T-cell (primary cell): ENCODE data around the gene RTN4. TPM values are rescaled to one million over a fixed set of nuclear protein-coding genes. Genes with fewer than 3 reads are reported as not detected.

Experiments used
- ATAC-seq, 4 experiments: fragments of 200-7000 bp in 3 of 4; fragments of 150-1000 bp in 1 of 4; cut with Tn5 transposase; replicated peaks in 1 of 4; 1 replicate in 3 of 4; 2 replicates in 1 of 4; pipeline ENCODE4 v1.10.0; 2021; ENCODE audit warnings: moderate library complexity in 3 of 4, mild to moderate bottlenecking in 2 of 4, moderate number of reproducible peaks in 1 of 4
- CTCF ChIA-PET, 2 donors: fragments of 300-600 bp; sonication (Branson Sonifier 250); formaldehyde crosslinking; loops; one replicate each; lab custom pipeline; 2022; ENCODE audit warnings: antibody characterized with exemption in 2 of 2; lab: Charles Lee
- POLR2A ChIA-PET, 2 donors: fragments of 300-600 bp; sonication (Branson Sonifier 250); formaldehyde crosslinking; loops; one replicate each; lab custom pipeline; 2022; ENCODE audit warnings: antibody characterized with exemption in 2 of 2; lab: Charles Lee
- DNase-seq, 35 experiments: peaks; one replicate each; pipeline versions ENCODE4 v3.0.0 to v3.0.0-alpha.2; 2013 to 2023
- H3K27ac ChIP-seq: one replicate; pipeline ENCODE4 v1.5.1; 2013; ENCODE audit warnings: low read length
- H3K27me3 ChIP-seq, 2 experiments: replicated peaks in 1 of 2; 1 replicate in 1 of 2; 2 replicates in 1 of 2; pipeline versions ENCODE4 v1.6.1 to v1.7.0; 2013; ENCODE audit warnings: low read length in 1 of 2, mixed read lengths in 1 of 2; ENCODE audit not compliant: control insufficient read depth in 2 of 2, insufficient read depth in 2 of 2; ENCODE audit errors: extremely low read depth in 1 of 2
- H3K36me3 ChIP-seq, 2 donors: 1 replicate in 1 of 2; 2 replicates in 1 of 2; pipeline versions ENCODE4 v1.6.1 to v1.7.0; 2013; ENCODE audit warnings: low read length in 1 of 2; ENCODE audit not compliant: control insufficient read depth in 2 of 2, insufficient read depth in 1 of 2; ENCODE audit errors: extremely low read depth in 1 of 2
- H3K4me1 ChIP-seq, 2 experiments: 1 replicate in 1 of 2; 2 replicates in 1 of 2; pipeline versions ENCODE4 v1.6.1 to v1.7.0; 2013; ENCODE audit warnings: low read length in 2 of 2, mixed read lengths in 1 of 2; ENCODE audit not compliant: insufficient read depth in 2 of 2, control insufficient read depth in 1 of 2; ENCODE audit errors: extremely low read depth in 1 of 2
- H3K4me3 ChIP-seq, 2 donors: 1 replicate in 1 of 2; 2 replicates in 1 of 2; pipeline versions ENCODE4 v1.5.1 to v1.7.0; 2013; ENCODE audit warnings: mild to moderate bottlenecking in 2 of 2, low read length in 1 of 2, moderate library complexity in 1 of 2; ENCODE audit not compliant: control insufficient read depth in 1 of 2; ENCODE audit errors: extremely low read depth in 1 of 2
- H3K9me3 ChIP-seq: 2 replicates; pipeline ENCODE4 v1.7.0; 2013
- H3K27ac Mint-ChIP-seq, 2 donors: one replicate each; pipeline ENCODE4 v1.8.0; 2020 to 2021; ENCODE audit warnings: mild to moderate bottlenecking in 2 of 2, mixed read lengths in 2 of 2
- H3K27me3 Mint-ChIP-seq, 2 donors: one replicate each; pipeline ENCODE4 v1.8.0; 2021 to 2022; ENCODE audit warnings: mixed read lengths in 2 of 2
- H3K36me3 Mint-ChIP-seq: one replicate; pipeline ENCODE4 v1.8.0; 2021; ENCODE audit warnings: mixed read lengths
- H3K4me1 Mint-ChIP-seq, 3 donors: one replicate each; pipeline ENCODE4 v1.8.0; 2020 to 2022; ENCODE audit warnings: mixed read lengths in 3 of 3, mild to moderate bottlenecking in 1 of 3
- H3K4me3 Mint-ChIP-seq, 3 donors: one replicate each; pipeline ENCODE4 v1.8.0; 2020 to 2022; ENCODE audit warnings: mild to moderate bottlenecking in 3 of 3, mixed read lengths in 3 of 3, moderate library complexity in 3 of 3
- H3K9me3 Mint-ChIP-seq, 3 donors: one replicate each; pipeline ENCODE4 v1.8.0; 2020 to 2022; ENCODE audit warnings: mixed read lengths in 3 of 3
- WGBS: methylation state at CpG from one replicate; pipeline ENCODE4 v1.1.5; 2013; ENCODE audit warnings: missing lambda C conversion rate; ENCODE audit not compliant: insufficient coverage; 5-methylcytosine and 5-hydroxymethylcytosine counted together
- total RNA-seq, 35 experiments: library from RNA in 6 of 35; stranded (reverse) in 6 of 35; fragments of 120-200 nt in 1 of 35; gene quantifications; one replicate each; pipeline versions ENCODE4 v1.2.1 to v1.2.4 and lab custom pipeline; 2013 to 2026

Gene RTN4
- total RNA-seq, 5 donors from 2014 or later (not counting 1 experiment from before 2014, with no cell fraction given) = 66.3 to 77.1 (median 75.4) TPM

DNA sequence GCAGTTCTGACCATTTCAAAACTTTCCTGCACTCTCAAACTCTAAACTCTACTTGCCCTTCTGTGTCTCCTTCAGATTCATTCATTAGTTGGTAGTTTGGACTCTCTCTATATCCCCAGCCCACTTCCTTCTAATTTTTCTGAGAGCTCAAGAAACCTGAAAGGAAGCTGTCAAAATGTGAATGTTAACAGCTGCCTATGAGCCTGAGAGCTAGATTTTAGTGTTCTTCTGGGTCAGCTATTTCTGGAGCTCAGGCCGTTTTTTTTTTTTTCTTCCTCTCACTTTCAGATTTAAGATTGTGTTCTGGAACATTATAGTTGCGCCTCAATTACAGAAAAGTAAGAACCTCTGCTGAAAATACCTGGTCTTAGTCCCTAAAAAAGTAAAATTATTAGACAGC lies 73.1 kb downstream of the RTN4 start:
- peaks cover 41 to 43% (median 41%) of the 10 kb centered on the region in 3 donors for H3K4me1 Mint-ChIP-seq
- H3K9me3 Mint-ChIP-seq = no peaks in the 10 kb centered on the region
- H3K9me3 ChIP-seq = no peaks in the 10 kb centered on the region
- POLR2A ChIA-PET = interaction anchor here (0.6 to 0.7 kb wide), 3 partner anchors 24 to 595 kb away, joined by 3 to 5 read pairs (median 3); no protein-coding TSS in a partner anchor
- H3K27ac Mint-ChIP-seq = peak overlapping the region in 1 of 2 donors; percentile 15
- CTCF ChIA-PET = no interaction called here
- H3K27ac ChIP-seq = no peak overlapping the region
- H3K4me3 ChIP-seq = no peak overlapping the region
- H3K4me1 ChIP-seq = no peaks in the 10 kb centered on the region
- ATAC-seq = no peak
- peaks cover 0 to 29% of the 10 kb centered on the region in 2 donors for H3K36me3 ChIP-seq
- no peak for DNase-seq
- no peak overlapping the region for H3K4me3 Mint-ChIP-seq
- no CpG with 5 or more reads among the region's 2 CpGs for WGBS
- H3K36me3 Mint-ChIP-seq = peaks cover 39% of the 10 kb centered on the region
- no peaks in the 10 kb centered on the region for H3K27me3 ChIP-seq
- no peaks in the 10 kb centered on the region for H3K27me3 Mint-ChIP-seq

DNA sequence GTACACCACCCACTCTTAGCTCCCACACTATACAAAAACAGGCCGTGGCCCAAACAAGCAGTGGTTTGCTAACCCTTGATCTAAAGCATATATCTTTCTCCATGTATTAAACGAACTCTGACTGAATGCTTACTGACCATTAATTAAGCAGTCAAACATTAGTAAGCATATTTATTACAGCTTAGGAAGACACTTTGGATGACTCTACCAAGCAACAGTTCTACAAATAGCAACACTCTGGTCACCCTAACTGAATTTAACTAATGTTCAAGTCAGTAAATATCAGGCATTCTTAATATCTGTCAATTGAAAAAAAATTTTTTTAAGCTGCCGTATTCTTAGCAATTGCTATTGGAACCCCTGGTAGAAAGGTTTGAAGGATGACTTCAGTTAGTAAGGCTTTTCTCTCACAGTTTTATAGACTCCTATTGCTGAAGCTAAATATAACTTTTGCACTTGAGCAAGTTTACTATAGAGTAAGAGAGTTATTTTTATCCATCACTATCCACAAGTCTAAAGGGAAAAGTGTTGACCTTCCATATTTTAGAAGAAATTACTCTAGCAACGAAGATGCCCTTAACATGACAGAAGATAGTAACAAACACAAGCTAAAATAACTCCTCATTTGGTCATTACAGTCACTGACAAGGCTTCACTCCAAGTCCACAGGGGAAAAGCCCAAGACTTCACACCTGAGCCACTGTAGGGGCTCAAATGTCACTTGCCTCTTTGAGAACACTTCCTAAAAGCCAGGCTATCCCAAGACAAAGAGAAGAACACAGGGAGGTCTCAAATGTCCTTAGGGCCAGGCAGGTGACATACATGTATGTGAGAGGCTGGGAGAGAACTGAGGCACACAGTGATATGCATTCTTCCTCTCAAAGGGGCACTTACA lies 74.4 kb downstream of the RTN4 start:
- H3K27me3 ChIP-seq = no peaks in the 10 kb centered on the region
- WGBS = 100% methylated on average over 2 of the region's 4 CpGs
- Mint-ChIP-seq H3K27ac (peak overlapping the region; percentile 55 to 74), H3K4me3 (no peak overlapping the region), H3K9me3 (no peaks in the 10 kb centered on the region), H3K4me1 (peaks cover 37 to 42% (median 38%) of the 10 kb centered on the region in 3 donors), H3K27me3 (no peaks in the 10 kb centered on the region), H3K36me3 (peaks cover 43% of the 10 kb centered on the region)
- no peak for ATAC-seq
- ChIA-PET POLR2A (interaction anchor here (0.5 kb wide), 2 partner anchors 65 to 1237 kb away, joined by 3 to 5 read pairs; no protein-coding TSS in a partner anchor), CTCF (interaction anchor here in 1 of 2 donors (0.8 kb wide), 1 partner anchor 61 kb away, joined by 3 read pairs; no protein-coding TSS in a partner anchor)
- H3K4me3 ChIP-seq = no peak overlapping the region
- no peak overlapping the region for H3K27ac ChIP-seq
- no peak for DNase-seq
- H3K36me3 ChIP-seq = peaks cover 0 to 27% of the 10 kb centered on the region in 2 donors
- H3K9me3 ChIP-seq = no peaks in the 10 kb centered on the region
- H3K4me1 ChIP-seq = no peaks in the 10 kb centered on the region

DNA sequence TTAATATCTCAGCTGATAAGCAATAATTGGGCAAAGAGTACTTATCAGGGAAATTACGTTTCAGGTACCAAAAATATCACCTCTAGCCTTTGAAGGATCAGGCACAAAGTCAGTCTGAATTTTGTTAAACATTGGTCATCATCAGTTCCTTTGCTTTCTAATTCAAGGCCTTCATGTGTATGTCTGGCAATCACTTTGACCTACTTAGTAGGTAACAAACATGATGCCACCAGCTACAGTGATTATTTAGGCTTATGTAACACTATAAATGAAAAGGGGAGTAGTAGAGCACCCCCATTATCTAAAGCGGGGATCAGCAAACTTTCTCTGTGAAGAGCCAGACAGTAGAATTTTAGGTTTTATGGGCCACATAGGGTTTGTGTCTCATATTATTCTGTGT lies 75.1 kb downstream of the RTN4 start:
- H3K4me3 ChIP-seq = no peak overlapping the region
- ATAC-seq (no peak), DNase-seq (no peak)
- peaks cover 0 to 32% of the 10 kb centered on the region in 2 donors for H3K36me3 ChIP-seq
- Mint-ChIP-seq H3K36me3 (peaks cover 40% of the 10 kb centered on the region), H3K27me3 (no peaks in the 10 kb centered on the region), H3K9me3 (no peaks in the 10 kb centered on the region), H3K27ac (no peak overlapping the region), H3K4me1 (peaks cover 31 to 35% (median 32%) of the 10 kb centered on the region in 3 donors), H3K4me3 (no peak overlapping the region)
- H3K27ac ChIP-seq = no peak overlapping the region
- no peaks in the 10 kb centered on the region for H3K4me1 ChIP-seq
- POLR2A ChIA-PET = interaction anchor here in 1 of 2 donors (0.5 kb wide), 1 partner anchor 1236 kb away, joined by 3 read pairs; no protein-coding TSS in a partner anchor
- CTCF ChIA-PET = interaction anchor here in 1 of 2 donors (0.6 kb wide), 1 partner anchor 466 kb away, joined by 3 read pairs; no protein-coding TSS in a partner anchor
- no peaks in the 10 kb centered on the region for H3K9me3 ChIP-seq
- no CpG with 5 or more reads among the region's 2 CpGs for WGBS
- no peaks in the 10 kb centered on the region for H3K27me3 ChIP-seq

DNA sequence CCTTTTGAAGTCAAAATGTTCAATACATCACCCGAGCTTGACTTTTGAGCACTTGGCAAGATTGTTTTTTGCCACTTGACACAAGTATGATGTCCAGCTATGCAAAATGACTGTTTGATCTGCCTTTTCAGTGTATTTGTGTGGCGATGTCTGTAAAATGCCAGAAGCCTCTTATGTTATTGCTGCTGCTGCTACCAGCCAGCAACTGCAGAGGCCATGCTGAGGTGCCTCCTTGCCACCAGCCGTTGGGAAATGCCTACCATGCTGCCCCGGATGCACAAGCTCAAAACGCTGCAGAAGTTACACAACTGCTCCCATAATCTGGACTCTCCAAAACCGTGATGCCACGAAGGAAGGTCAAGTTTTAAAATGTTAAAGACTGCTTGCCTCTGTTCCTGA lies 80.3 kb downstream of the RTN4 start:
- WGBS = 90% methylated on average over 7 of the region's 7 CpGs
- no peak overlapping the region for H3K27ac Mint-ChIP-seq

DNA sequence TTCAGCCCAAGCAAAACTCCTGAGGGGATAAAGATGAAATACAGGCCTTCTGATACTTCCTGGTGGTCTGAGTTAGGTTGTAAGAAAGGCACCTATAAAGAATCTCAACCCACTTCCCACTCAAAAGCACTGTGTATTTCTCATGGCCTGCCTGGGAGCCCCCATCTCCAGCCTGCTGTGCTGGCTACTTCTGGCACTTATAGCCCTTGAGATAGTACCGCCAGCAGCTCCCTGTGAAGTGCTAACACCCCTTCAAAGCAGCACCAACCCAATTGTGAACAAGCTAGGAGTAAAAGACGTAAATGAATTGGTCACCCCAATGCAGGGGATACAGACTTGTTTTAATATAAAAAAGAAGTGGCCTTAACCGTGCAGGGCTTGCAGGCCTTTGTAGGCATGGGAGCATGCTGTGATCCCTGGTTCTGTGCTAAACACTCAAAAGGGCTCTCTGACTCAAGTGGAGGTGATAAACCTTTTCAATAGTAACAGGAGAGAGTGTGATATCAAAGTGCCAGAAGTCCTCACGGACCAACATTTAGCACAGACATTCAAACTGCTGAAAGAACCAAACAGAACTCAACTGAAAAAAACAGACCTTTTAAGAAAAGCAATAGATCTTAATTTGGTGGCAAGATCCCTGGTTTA lies 80.8 kb downstream of the RTN4 start:
- POLR2A ChIA-PET = interaction anchor here in 1 of 2 donors (0.5 kb wide), 1 partner anchor 9 kb away, joined by 3 read pairs; no protein-coding TSS in a partner anchor
- H3K9me3 Mint-ChIP-seq = peaks cover 2 to 8% (median 6%) of the 10 kb centered on the region in 3 donors
- peaks cover 28 to 31% (median 31%) of the 10 kb centered on the region in 3 donors for H3K4me1 Mint-ChIP-seq
- Histone ChIP-seq H3K4me1 (peaks cover 2 to 22% of the 10 kb centered on the region in 2 experiments), H3K36me3 (peaks cover 5 to 25% of the 10 kb centered on the region in 2 donors), H3K4me3 (no peak overlapping the region), H3K27ac (no peak overlapping the region), H3K27me3 (no peaks in the 10 kb centered on the region), H3K9me3 (no peaks in the 10 kb centered on the region)
- CTCF ChIA-PET = no interaction called here
- no peak overlapping the region for H3K4me3 Mint-ChIP-seq
- no peaks in the 10 kb centered on the region for H3K27me3 Mint-ChIP-seq
- DNase-seq (no peak), ATAC-seq (no peak)
- peak overlapping the region in 1 of 2 donors; percentile 64 for H3K27ac Mint-ChIP-seq
- WGBS = 92% methylated on average over 2 of the region's 4 CpGs
- H3K36me3 Mint-ChIP-seq = peaks cover 58% of the 10 kb centered on the region

More for the DNA sequence above, 80.3 kb downstream of the RTN4 start:
- ChIA-PET POLR2A (no interaction called here), CTCF (interaction anchor here in 1 of 2 donors (0.6 kb wide), 1 partner anchor 1966 kb away, joined by 4 read pairs; no protein-coding TSS in a partner anchor)
- peaks cover under 1 to 20% of the 10 kb centered on the region in 2 experiments for H3K4me1 ChIP-seq
- ATAC-seq (no peak), DNase-seq (no peak)
- H3K4me3 ChIP-seq = no peak overlapping the region
- H3K9me3 ChIP-seq = no peaks in the 10 kb centered on the region
- peaks cover 5 to 27% of the 10 kb centered on the region in 2 donors for H3K36me3 ChIP-seq
- H3K4me1 Mint-ChIP-seq = peaks cover 24 to 28% (median 26%) of the 10 kb centered on the region in 3 donors
- H3K27ac ChIP-seq = no peak overlapping the region
- H3K9me3 Mint-ChIP-seq = peaks cover 2 to 8% (median 6%) of the 10 kb centered on the region in 3 donors
- H3K4me3 Mint-ChIP-seq = no peak overlapping the region
- H3K27me3 ChIP-seq = no peaks in the 10 kb centered on the region
- H3K36me3 Mint-ChIP-seq = peaks cover 61% of the 10 kb centered on the region
- no peaks in the 10 kb centered on the region for H3K27me3 Mint-ChIP-seq
